SK-N-SH treated with all-trans-retinoic acid at 6 μM for 48 hours (cell line): ENCODE measurements around the gene PASK.

Experiments used
- ATAC-seq: fragments of 200-7000 bp; cut with Tn5 transposase; 3 replicates; pipeline ENCODE4 v1.9.1; 2020; ENCODE audit warnings: mild to moderate bottlenecking, moderate library complexity
- ARNTL ChIP-seq: fragments of 450-650 bp; formaldehyde crosslinking; IDR thresholded peaks from 2 replicates; pipeline ENCODE4 v1.5.0; 2020; ENCODE audit warnings: low read depth, mild to moderate bottlenecking, moderate library complexity, borderline replicate concordance
- CREB5 ChIP-seq: fragments of 250-450 bp; sonication (Bioruptor Pico); IDR thresholded peaks from 2 replicates; pipeline ENCODE4 v1.5.1; 2020; ENCODE audit warnings: low read depth, mild to moderate bottlenecking, moderate library complexity
- CSDC2 ChIP-seq: fragments of 250-450 bp; sonication (Bioruptor Pico); IDR thresholded peaks from 2 replicates; pipeline ENCODE4 v1.5.0; 2020; ENCODE audit warnings: mild to moderate bottlenecking, moderate library complexity
- CSRNP3 ChIP-seq: fragments of 250-450 bp; sonication (Bioruptor Pico); IDR thresholded peaks from 2 replicates; pipeline ENCODE4 v1.5.1; 2021; ENCODE audit warnings: mild to moderate bottlenecking, moderate library complexity
- ESRRG ChIP-seq: fragments of 250-450 bp; sonication (Bioruptor Pico); IDR thresholded peaks from 2 replicates; pipeline ENCODE4 v1.6.1; 2021; ENCODE audit warnings: mild to moderate bottlenecking
- GLIS3 ChIP-seq: fragments of 250-450 bp; sonication (Bioruptor Pico); IDR thresholded peaks from 2 replicates; pipeline ENCODE4 v1.5.0; 2020; ENCODE audit warnings: mild to moderate bottlenecking, moderate library complexity
- ISL1 ChIP-seq: fragments of 250-450 bp; sonication (Bioruptor Pico); IDR thresholded peaks from 2 replicates; pipeline ENCODE4 v2.1.2; 2022; ENCODE audit warnings: mild to moderate bottlenecking, moderate library complexity
- OSR1 ChIP-seq: fragments of 250-450 bp; sonication (Bioruptor Pico); IDR thresholded peaks from 2 replicates; pipeline ENCODE4 v1.8.0; 2022; ENCODE audit warnings: moderate library complexity, mild to moderate bottlenecking, inconsistent platforms
- PATZ1 ChIP-seq: fragments of 250-450 bp; sonication (Bioruptor Pico); IDR thresholded peaks from 2 replicates; pipeline ENCODE4 v1.8.0; 2020; ENCODE audit warnings: mild to moderate bottlenecking, moderate library complexity, borderline replicate concordance
- PPARA ChIP-seq: fragments of 250-450 bp; sonication (Bioruptor Pico); IDR thresholded peaks from 2 replicates; pipeline ENCODE4 v1.5.0; 2020; ENCODE audit warnings: mild to moderate bottlenecking, borderline replicate concordance
- RARB ChIP-seq: fragments of 250-450 bp; sonication (Bioruptor Pico); IDR thresholded peaks from 2 replicates; pipeline ENCODE4 v1.8.0; 2021; ENCODE audit warnings: mild to moderate bottlenecking, moderate library complexity
- SNAI2 ChIP-seq: fragments of 250-450 bp; sonication (Bioruptor Pico); IDR thresholded peaks from 2 replicates; pipeline ENCODE4 v1.5.0; 2020; ENCODE audit warnings: mild to moderate bottlenecking, moderate library complexity
- TCF4 ChIP-seq: fragments of 250-450 bp; sonication (Bioruptor Pico); IDR thresholded peaks from 2 replicates; pipeline ENCODE4 v1.8.0; 2021; ENCODE audit warnings: mild to moderate bottlenecking, moderate library complexity, borderline replicate concordance
- TOX ChIP-seq: fragments of 250-450 bp; sonication (Bioruptor Pico); IDR thresholded peaks from 2 replicates; pipeline ENCODE4 v1.8.0; 2021; ENCODE audit warnings: mild to moderate bottlenecking, moderate library complexity, borderline replicate concordance
- TSHZ2 ChIP-seq: fragments of 250-450 bp; sonication (Bioruptor Pico); IDR thresholded peaks from 2 replicates; pipeline ENCODE4 v1.5.0; 2020; ENCODE audit warnings: mild to moderate bottlenecking, moderate library complexity
- ZC3H10 ChIP-seq: fragments of 250-450 bp; sonication (Bioruptor Pico); IDR thresholded peaks from 2 replicates; pipeline ENCODE4 v1.5.1; 2021; ENCODE audit warnings: mild to moderate bottlenecking, moderate library complexity
- ZFP3 ChIP-seq: fragments of 250-450 bp; sonication (Bioruptor Pico); IDR thresholded peaks from 2 replicates; pipeline ENCODE4 v1.5.0; 2020; ENCODE audit warnings: mild to moderate bottlenecking, moderate library complexity
- ZFP30 ChIP-seq: fragments of 450-650 bp; formaldehyde crosslinking; IDR thresholded peaks from 2 replicates; pipeline ENCODE4 v1.5.0; 2022; ENCODE audit warnings: mild to moderate bottlenecking, moderate library complexity
- ZNF565 ChIP-seq: fragments of 450-650 bp; formaldehyde crosslinking; conservative IDR thresholded peaks from 2 replicates; pipeline ENCODE4 v1.5.0; 2020; ENCODE audit warnings: low read depth, mild to moderate bottlenecking, moderate library complexity
- ZNF70 ChIP-seq: fragments of 450-650 bp; formaldehyde crosslinking; IDR thresholded peaks from 2 replicates; pipeline ENCODE4 v1.5.0; 2020; ENCODE audit warnings: mild to moderate bottlenecking, moderate library complexity
- ZNF8 ChIP-seq: fragments of 450-650 bp; formaldehyde crosslinking; IDR thresholded peaks from 2 replicates; pipeline ENCODE4 v1.5.0; 2020; ENCODE audit warnings: mild to moderate bottlenecking, moderate library complexity
- TF ChIP-seq, protein P1 (sequence below): fragments of 250-450 bp; sonication (Bioruptor Pico); IDR thresholded peaks from 2 replicates; pipeline ENCODE4 v1.8.0; 2021; ENCODE audit warnings: low read depth, mild to moderate bottlenecking, moderate library complexity, borderline replicate concordance

PASK gene

DNA sequence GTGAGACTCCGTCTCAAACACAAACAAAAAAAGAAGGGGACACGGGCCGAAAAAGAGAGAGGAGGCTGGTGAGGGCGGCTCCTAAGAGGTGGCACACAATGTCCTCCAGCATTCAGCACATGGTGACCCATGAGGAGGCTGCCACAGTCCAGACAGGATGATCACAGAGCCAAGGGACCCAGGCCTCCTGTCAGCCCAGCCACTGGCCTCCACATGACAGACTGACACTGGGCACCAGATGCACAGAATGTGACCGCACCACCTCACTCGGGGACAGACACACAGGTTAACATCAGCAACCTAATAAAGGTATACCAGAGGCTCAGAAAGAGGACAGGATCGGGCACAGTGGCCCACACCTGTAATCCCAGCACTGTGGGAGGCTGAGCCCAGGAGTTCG, 21.0 kb downstream of the PASK start (continued):
- TF ChIP-seq CREB5 (CRISPR knock-in tag) = no peak
- TF ChIP-seq ZNF70 (CRISPR knock-in tag) = no peak
- no peak for TF ChIP-seq ISL1 (CRISPR knock-in tag)
- no peak for TF ChIP-seq ZNF8
- TF ChIP-seq SNAI2 (CRISPR knock-in tag) = no peak
- TF ChIP-seq ZNF565 = no peak
- TF ChIP-seq ZC3H10 (CRISPR knock-in tag) = no peak
- TF ChIP-seq TOX (CRISPR knock-in tag) = no peak

- ATAC-seq = no peak
Observed at GRCh38 chr2:241126771-241127202, 22.5 kb downstream of the PASK start.

GRCh38 chr2:241126201-241126611, 23.1 kb downstream of the PASK start:
- no peak for ATAC-seq
- TF ChIP-seq CREB5 (CRISPR knock-in tag) (no peak), OSR1 (no peak), ZC3H10 (CRISPR knock-in tag) (no peak), ZFP30 (CRISPR knock-in tag) (no peak), RARB (CRISPR knock-in tag) (no peak), PATZ1 (no peak), TSHZ2 (CRISPR knock-in tag) (no peak), ARNTL (no peak), ZNF8 (no peak), ZFP3 (CRISPR knock-in tag) (no peak), ESRRG (CRISPR knock-in tag) (no peak), GLIS3 (no peak), ISL1 (CRISPR knock-in tag) (no peak), ZNF565 (no peak), CSDC2 (no peak), TCF4 (CRISPR knock-in tag) (no peak), PPARA (CRISPR knock-in tag) (no peak), TOX (CRISPR knock-in tag) (no peak), SNAI2 (CRISPR knock-in tag) (no peak)
- TF ChIP-seq, protein P1, sequence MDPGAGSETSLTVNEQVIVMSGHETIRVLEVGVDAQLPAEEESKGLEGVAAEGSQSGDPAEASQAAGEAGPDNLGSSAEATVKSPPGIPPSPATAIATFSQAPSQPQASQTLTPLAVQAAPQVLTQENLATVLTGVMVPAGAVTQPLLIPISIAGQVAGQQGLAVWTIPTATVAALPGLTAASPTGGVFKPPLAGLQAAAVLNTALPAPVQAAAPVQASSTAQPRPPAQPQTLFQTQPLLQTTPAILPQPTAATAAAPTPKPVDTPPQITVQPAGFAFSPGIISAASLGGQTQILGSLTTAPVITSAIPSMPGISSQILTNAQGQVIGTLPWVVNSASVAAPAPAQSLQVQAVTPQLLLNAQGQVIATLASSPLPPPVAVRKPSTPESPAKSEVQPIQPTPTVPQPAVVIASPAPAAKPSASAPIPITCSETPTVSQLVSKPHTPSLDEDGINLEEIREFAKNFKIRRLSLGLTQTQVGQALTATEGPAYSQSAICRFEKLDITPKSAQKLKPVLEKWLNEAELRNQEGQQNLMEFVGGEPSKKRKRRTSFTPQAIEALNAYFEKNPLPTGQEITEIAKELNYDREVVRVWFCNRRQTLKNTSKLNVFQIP (CRISPR knock-in tag) = no peak

More at GRCh38 chr2:241126771-241127202, 22.5 kb downstream of the PASK start:
- TF ChIP-seq CSDC2 (no peak), RARB (CRISPR knock-in tag) (no peak), GLIS3 (no peak), TOX (CRISPR knock-in tag) (no peak), TCF4 (CRISPR knock-in tag) (no peak), ZNF70 (CRISPR knock-in tag) (no peak), PPARA (CRISPR knock-in tag) (no peak), ISL1 (CRISPR knock-in tag) (no peak), ZNF8 (no peak), CSRNP3 (no peak)
- TF ChIP-seq, protein P1 (CRISPR knock-in tag) = no peak
